GM23338 (cell line): ENCODE measurements around the gene RUVBL1. TPM values are rescaled to one million over a fixed set of nuclear protein-coding genes. Genes with fewer than 3 reads are reported as not detected.

Experiments
- ATAC-seq: fragments of 200-7000 bp; cut with Tn5 transposase; 3 replicates; pipeline ENCODE4 v1.9.1; 2020
- DNase-seq: peaks from one replicate; pipeline ENCODE4 v3.0.0-alpha.2; 2015; ENCODE audit warnings: low spot score
- H2AFZ ChIP-seq: fragments of 200-600 bp; sonication (generic); 2 replicates; pipeline ENCODE4 v1.8.0; 2016; ENCODE audit warnings: antibody characterized with exemption, mild to moderate bottlenecking, moderate library complexity
- H3F3A ChIP-seq: fragments of 200-600 bp; sonication (generic); replicated peaks from 2 replicates; pipeline ENCODE4 v1.8.0; 2017; ENCODE audit warnings: antibody characterized with exemption, mixed run types, low read depth
- H3K27ac ChIP-seq: fragments of 200-600 bp; sonication (generic); 2 replicates; pipeline ENCODE4 v1.6.1; 2016; ENCODE audit warnings: low read depth
- H3K27me3 ChIP-seq: fragments of 200-600 bp; sonication (generic); 2 replicates; pipeline ENCODE4 v1.8.0; 2016; ENCODE audit warnings: mild to moderate bottlenecking, mixed run types, moderate library complexity; ENCODE audit not compliant: insufficient read depth
- H3K36me3 ChIP-seq: fragments of 200-600 bp; sonication (generic); 2 replicates; pipeline ENCODE4 v1.8.0; 2016; ENCODE audit warnings: mild to moderate bottlenecking; ENCODE audit not compliant: insufficient read depth
- H3K4me1 ChIP-seq: fragments of 200-600 bp; sonication (generic); 2 replicates; pipeline ENCODE4 v1.8.0; 2016; ENCODE audit warnings: mild to moderate bottlenecking, moderate library complexity; ENCODE audit not compliant: insufficient read depth
- H3K4me2 ChIP-seq: fragments of 200-600 bp; sonication (generic); 2 replicates; pipeline ENCODE4 v1.7.1; 2017; ENCODE audit warnings: mixed run types
- H3K4me3 ChIP-seq: fragments of 200-600 bp; sonication (generic); 2 replicates; pipeline ENCODE4 v1.6.1; 2016; ENCODE audit warnings: mixed run types
- H3K79me2 ChIP-seq: fragments of 200-600 bp; sonication (generic); replicated peaks from 2 replicates; pipeline ENCODE4 v1.8.0; 2017; ENCODE audit warnings: mild to moderate bottlenecking; ENCODE audit not compliant: insufficient read depth
- H3K9me2 ChIP-seq: fragments of 200-600 bp; sonication (generic); 2 replicates; pipeline ENCODE4 v1.8.0; 2017; ENCODE audit not compliant: insufficient read depth
- H4K20me1 ChIP-seq: fragments of 200-600 bp; sonication (generic); replicated peaks from 2 replicates; pipeline ENCODE4 v1.8.0; 2017; ENCODE audit warnings: mild to moderate bottlenecking; ENCODE audit not compliant: insufficient read depth
- H3K27ac Mint-ChIP-seq: 2 replicates; pipeline ENCODE4 v1.8.0; 2020; ENCODE audit warnings: inconsistent platforms, mild to moderate bottlenecking, moderate library complexity, mixed read lengths
- H3K27me3 Mint-ChIP-seq: 3 replicates; pipeline ENCODE4 v1.8.0; 2022; ENCODE audit warnings: low read depth, mild to moderate bottlenecking, moderate library complexity, mixed read lengths, inconsistent platforms; ENCODE audit not compliant: insufficient read depth, poor library complexity
- H3K36me3 Mint-ChIP-seq: 3 replicates; pipeline ENCODE4 v1.8.0; 2021; ENCODE audit warnings: low read depth, mild to moderate bottlenecking, inconsistent platforms, moderate library complexity, mixed read lengths
- H3K4me1 Mint-ChIP-seq: 3 replicates; pipeline ENCODE4 v1.8.0; 2020; ENCODE audit warnings: mild to moderate bottlenecking, inconsistent platforms, mixed read lengths
- H3K4me3 Mint-ChIP-seq: 3 replicates; pipeline ENCODE4 v1.8.0; 2021; ENCODE audit warnings: moderate library complexity, mild to moderate bottlenecking, inconsistent platforms, mixed read lengths
- H3K9me3 Mint-ChIP-seq: 3 replicates; pipeline ENCODE4 v1.8.0; 2020; ENCODE audit warnings: moderate library complexity, mild to moderate bottlenecking, inconsistent platforms, mixed read lengths
- CREB1 ChIP-seq: fragments of 250-450 bp; sonication (Bioruptor Pico); IDR thresholded peaks from 2 replicates; pipeline ENCODE4 v1.5.0; 2020; ENCODE audit warnings: low read depth, mild to moderate bottlenecking, moderate library complexity
- CTCF ChIP-seq, 2 experiments: fragments of 200-600 bp in 1 of 2; sonication (generic) in 1 of 2; conservative IDR thresholded peaks; 2 replicates each; pipeline versions ENCODE4 v1.5.1 to v1.6.1; 2016 to 2017; ENCODE audit warnings: antibody characterized with exemption in 2 of 2, low read depth in 2 of 2, mild to moderate bottlenecking in 2 of 2, moderate library complexity in 1 of 2
- ETS1 ChIP-seq: IDR thresholded peaks from 2 replicates; pipeline ENCODE4 v1.6.1; 2016; ENCODE audit warnings: antibody characterized with exemption
- EZH2 ChIP-seq: fragments of 200-600 bp; sonication (generic); IDR thresholded peaks from one replicate; pipeline ENCODE4 v1.8.0; 2017; ENCODE audit warnings: antibody characterized with exemption, mild to moderate bottlenecking, low read depth; ENCODE audit not compliant: unreplicated experiment
- EZH2phosphoT487 ChIP-seq: fragments of 200-600 bp; sonication (generic); IDR thresholded peaks from one replicate; pipeline ENCODE4 v1.8.1; 2018; ENCODE audit warnings: antibody characterized with exemption; ENCODE audit not compliant: unreplicated experiment
- JUNB ChIP-seq: IDR thresholded peaks from one replicate; pipeline ENCODE4 v1.6.1; 2016; ENCODE audit warnings: antibody characterized with exemption; ENCODE audit not compliant: unreplicated experiment
- NANOG ChIP-seq: IDR thresholded peaks from 2 replicates; pipeline ENCODE4 v1.6.1; 2016; ENCODE audit warnings: antibody characterized with exemption, borderline replicate concordance
- POLR2AphosphoS5 ChIP-seq: IDR thresholded peaks from 2 replicates; pipeline ENCODE4 v1.6.1; 2016; ENCODE audit warnings: antibody characterized with exemption, low read depth
- STAT1 ChIP-seq: IDR thresholded peaks from one replicate; pipeline ENCODE4 v1.6.1; 2016; ENCODE audit warnings: antibody characterized with exemption; ENCODE audit not compliant: unreplicated experiment
- ZNF114 ChIP-seq: fragments of 250-450 bp; sonication (Bioruptor Pico); IDR thresholded peaks from 2 replicates; pipeline ENCODE4 v1.5.0; 2020; ENCODE audit warnings: mild to moderate bottlenecking, moderate library complexity
- ZNF331 ChIP-seq: fragments of 250-450 bp; sonication (Bioruptor Pico); IDR thresholded peaks from 2 replicates; pipeline ENCODE4 v1.5.0; 2020; ENCODE audit warnings: low read depth, mild to moderate bottlenecking, moderate library complexity
- ZNF462 ChIP-seq: fragments of 250-450 bp; sonication (Bioruptor Pico); IDR thresholded peaks from 2 replicates; pipeline ENCODE4 v1.5.0; 2020; ENCODE audit warnings: mild to moderate bottlenecking, moderate library complexity
- polyA plus RNA-seq: library from polyadenylated mRNA; unstranded; fragments of >200 nt; fragmentation: Nextera tagmentation; extraction: Ambion mirVana; gene quantifications from 2 replicates; pipeline ENCODE4 v1.2.1, GENCODE V29; 2016
- total RNA-seq: library from RNA; depleted of rRNA; stranded (reverse); fragments of >200 nt; shearing (Covaris generic); gene quantifications from 2 replicates; pipeline ENCODE4 v1.2.3, GENCODE V29; 2014
- TF ChIP-seq, protein P1 (sequence below): IDR thresholded peaks from one replicate; pipeline ENCODE4 v1.6.1; 2018; ENCODE audit warnings: antibody characterized with exemption; ENCODE audit not compliant: unreplicated experiment

The RUVBL1 gene
- total and polyA plus RNA-seq, 2 experiments from 2014 or later = 133 to 136 TPM

- no peaks in the 10 kb centered on the region for H3K27me3 Mint-ChIP-seq
- H3K4me1 ChIP-seq = peaks cover 64% of the 10 kb centered on the region
- peaks cover 39% of the 10 kb centered on the region for H3K36me3 ChIP-seq
- H3K27me3 ChIP-seq = no peaks in the 10 kb centered on the region
- H2AFZ ChIP-seq = no peak overlapping the region
- H3K4me3 Mint-ChIP-seq = no peak overlapping the region
- ATAC-seq (no peak; the same call in 2 of the 3 replicates), DNase-seq (no peak)
- H3K9me2 ChIP-seq = no peaks in the 10 kb centered on the region
- H3K27ac ChIP-seq = 0 out of 2 replicates have a peak overlapping the region, but pooled peaks have one; percentile 87
- H3K9me3 Mint-ChIP-seq = no peaks in the 10 kb centered on the region
- H3K4me3 ChIP-seq = no peak overlapping the region
- no peak for TF ChIP-seq ETS1
- TF ChIP-seq POLR2AphosphoS5 = no peak
- no peak for TF ChIP-seq CTCF (conservative IDR thresholded peaks at IDR 0.05; ENCODE audit: low read depth in 2 of 2)
- TF ChIP-seq ZNF114 (CRISPR knock-in tag) = no peak
- no peak for TF ChIP-seq ZNF462 (CRISPR knock-in tag)
- no peak for TF ChIP-seq NANOG
- TF ChIP-seq STAT1 = no peak
- no peak for TF ChIP-seq EZH2
- TF ChIP-seq ZNF331 (CRISPR knock-in tag) = no peak
- no peak for TF ChIP-seq CREB1 (CRISPR knock-in tag)
- no peak for TF ChIP-seq JUNB
- TF ChIP-seq, protein P1, sequence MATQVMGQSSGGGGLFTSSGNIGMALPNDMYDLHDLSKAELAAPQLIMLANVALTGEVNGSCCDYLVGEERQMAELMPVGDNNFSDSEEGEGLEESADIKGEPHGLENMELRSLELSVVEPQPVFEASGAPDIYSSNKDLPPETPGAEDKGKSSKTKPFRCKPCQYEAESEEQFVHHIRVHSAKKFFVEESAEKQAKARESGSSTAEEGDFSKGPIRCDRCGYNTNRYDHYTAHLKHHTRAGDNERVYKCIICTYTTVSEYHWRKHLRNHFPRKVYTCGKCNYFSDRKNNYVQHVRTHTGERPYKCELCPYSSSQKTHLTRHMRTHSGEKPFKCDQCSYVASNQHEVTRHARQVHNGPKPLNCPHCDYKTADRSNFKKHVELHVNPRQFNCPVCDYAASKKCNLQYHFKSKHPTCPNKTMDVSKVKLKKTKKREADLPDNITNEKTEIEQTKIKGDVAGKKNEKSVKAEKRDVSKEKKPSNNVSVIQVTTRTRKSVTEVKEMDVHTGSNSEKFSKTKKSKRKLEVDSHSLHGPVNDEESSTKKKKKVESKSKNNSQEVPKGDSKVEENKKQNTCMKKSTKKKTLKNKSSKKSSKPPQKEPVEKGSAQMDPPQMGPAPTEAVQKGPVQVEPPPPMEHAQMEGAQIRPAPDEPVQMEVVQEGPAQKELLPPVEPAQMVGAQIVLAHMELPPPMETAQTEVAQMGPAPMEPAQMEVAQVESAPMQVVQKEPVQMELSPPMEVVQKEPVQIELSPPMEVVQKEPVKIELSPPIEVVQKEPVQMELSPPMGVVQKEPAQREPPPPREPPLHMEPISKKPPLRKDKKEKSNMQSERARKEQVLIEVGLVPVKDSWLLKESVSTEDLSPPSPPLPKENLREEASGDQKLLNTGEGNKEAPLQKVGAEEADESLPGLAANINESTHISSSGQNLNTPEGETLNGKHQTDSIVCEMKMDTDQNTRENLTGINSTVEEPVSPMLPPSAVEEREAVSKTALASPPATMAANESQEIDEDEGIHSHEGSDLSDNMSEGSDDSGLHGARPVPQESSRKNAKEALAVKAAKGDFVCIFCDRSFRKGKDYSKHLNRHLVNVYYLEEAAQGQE = no peak
- no peak for TF ChIP-seq EZH2phosphoT487
- H3K4me1 Mint-ChIP-seq = peaks cover 59% of the 10 kb centered on the region
- peaks cover 36% of the 10 kb centered on the region for H4K20me1 ChIP-seq
- H3K36me3 Mint-ChIP-seq = peaks cover 94% of the 10 kb centered on the region
- H3K79me2 ChIP-seq = peaks cover 55% of the 10 kb centered on the region
- peaks cover 10% of the 10 kb centered on the region; the same call in 1 of the 2 replicates for H3F3A ChIP-seq
- peak overlapping the region; percentile 46; the same call in 1 of the 2 replicates for H3K27ac Mint-ChIP-seq
- no peak overlapping the region; the same call in 1 of the 2 replicates for H3K4me2 ChIP-seq
Measured at GRCh38 chr3:128100161-128100560, 23.5 kb downstream of the RUVBL1 start.
